Thoracic aorta (tissue), 2 donors: ENCODE measurements around the gene NDUFS7. TPM values are rescaled to one million over a fixed set of nuclear protein-coding genes. Genes with fewer than 3 reads are reported as not detected.
A peak's percentile ranks its signal among the peaks of the same experiment; 100 is the strongest.

Experiments
- ATAC-seq: fragments of 150-250 bp; one replicate; pipeline ENCODE4 v1.8.0; 2017; ENCODE audit warnings: low read depth; ENCODE audit not compliant: insufficient number of reproducible peaks, low FRiP score
- DNase-seq: peaks from one replicate; pipeline ENCODE4 v3.0.0-alpha.2; 2020; ENCODE audit warnings: low spot score
- H3K27ac ChIP-seq, 2 donors: fragments of 200-600 bp; sonication (generic); 1 replicate in 1 of 2; 2 replicates in 1 of 2; pipeline ENCODE4 v1.5.1; 2016; ENCODE audit warnings: mild to moderate bottlenecking in 2 of 2, moderate library complexity in 2 of 2
- H3K27me3 ChIP-seq: fragments of 200-600 bp; sonication (generic); replicated peaks from 2 replicates; pipeline ENCODE4 v1.6.0; 2016; ENCODE audit warnings: mild to moderate bottlenecking; ENCODE audit not compliant: insufficient read depth
- H3K36me3 ChIP-seq: fragments of 200-600 bp; sonication (generic); one replicate; pipeline ENCODE4 v1.5.1; 2016
- H3K4me1 ChIP-seq, 2 donors: fragments of 200-600 bp; sonication (generic); 1 replicate in 1 of 2; 2 replicates in 1 of 2; pipeline versions ENCODE4 v1.5.1 to v1.6.0; 2016; ENCODE audit warnings: low read depth in 2 of 2, mild to moderate bottlenecking in 1 of 2; ENCODE audit not compliant: control insufficient read depth in 1 of 2
- H3K4me3 ChIP-seq: fragments of 200-600 bp; sonication (generic); 2 replicates; pipeline ENCODE4 v1.5.1; 2016; ENCODE audit warnings: mild to moderate bottlenecking
- H3K9me3 ChIP-seq: fragments of 200-600 bp; sonication (generic); 2 replicates; pipeline ENCODE4 v1.5.1; 2016
- CTCF ChIP-seq: fragments of 200-600 bp; sonication (generic); IDR thresholded peaks from one replicate; pipeline ENCODE4 v1.5.1; 2019; ENCODE audit warnings: antibody characterized with exemption
- total RNA-seq, 2 donors: library from RNA; depleted of rRNA; stranded (reverse); fragments of >200 nt; gene quantifications; one replicate each; pipeline versions ENCODE4 v1.1.0 to v1.2.3, GENCODE V29; 2016

The NDUFS7 gene
- total RNA-seq, 2 donors from 2014 or later, result 83.3 to 110 TPM

GRCh38 chr19:1356508-1356865, 27.2 kb upstream of the NDUFS7 start:
- H3K4me1 ChIP-seq, result peaks cover 12 to 51% of the 10 kb centered on the region in 2 donors
- no peaks in the 10 kb centered on the region for H3K27me3 ChIP-seq
- DNase-seq (no peak), ATAC-seq (no peak)
- H3K9me3 ChIP-seq, result no peaks in the 10 kb centered on the region
- peak overlapping the region; percentile 92 for H3K4me3 ChIP-seq
- H3K36me3 ChIP-seq, result no peaks in the 10 kb centered on the region
- TF ChIP-seq CTCF, result no peak
- peak overlapping the region in 1 of 2 donors; percentile 75 for H3K27ac ChIP-seq

- TF ChIP-seq CTCF, result no peak
- ATAC-seq (no peak), DNase-seq (no peak)
- Histone ChIP-seq H3K27me3 (no peaks in the 10 kb centered on the region), H3K4me1 (peaks cover 16 to 62% of the 10 kb centered on the region in 2 donors), H3K27ac (no peak overlapping the region), H3K9me3 (no peaks in the 10 kb centered on the region), H3K36me3 (peaks cover 6% of the 10 kb centered on the region), H3K4me3 (no peak overlapping the region)
Observed at GRCh38 chr19:1357531-1358109, 26.1 kb upstream of the NDUFS7 start.

- H3K4me1 ChIP-seq, result peaks cover 12 to 61% of the 10 kb centered on the region in 2 donors
Observed at GRCh38 chr19:1360126-1360817, 23.4 kb upstream of the NDUFS7 start.

DNA sequence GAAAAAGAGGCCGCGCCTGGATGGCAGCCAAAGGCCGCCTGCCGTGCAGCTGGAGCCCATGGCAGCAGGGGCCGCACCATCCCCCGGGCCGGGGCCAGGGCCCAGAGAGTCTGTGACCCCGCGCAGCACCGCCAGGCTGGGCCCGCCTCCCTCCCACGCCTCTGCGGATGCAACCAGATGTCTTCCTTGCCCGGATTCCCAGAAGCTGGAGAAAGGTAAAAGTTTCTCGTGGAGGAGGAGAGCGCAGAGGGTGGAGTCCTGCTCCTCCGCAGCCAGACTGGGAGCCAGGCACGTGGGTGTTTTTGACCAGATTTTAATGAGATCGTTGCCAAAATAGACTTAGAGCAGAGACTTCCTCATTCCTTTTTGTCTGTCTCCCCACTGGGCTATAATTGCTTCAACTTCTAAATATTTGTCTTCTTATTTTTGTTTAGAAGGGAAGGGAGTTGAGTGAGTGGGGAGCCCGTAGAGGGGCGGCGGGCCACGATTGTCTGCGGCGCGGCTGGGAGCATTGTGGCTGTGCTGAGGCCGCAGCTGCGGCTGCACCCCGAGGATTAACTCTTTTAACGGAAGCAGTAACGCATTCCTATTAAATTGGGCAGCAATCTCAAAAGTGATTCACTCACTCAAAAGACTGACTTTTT, 22.8 kb upstream of the NDUFS7 start:
- peak overlapping the region; percentile 58 for H3K4me3 ChIP-seq
- H3K4me1 ChIP-seq, result peaks cover 12 to 57% of the 10 kb centered on the region in 2 donors
- no peaks in the 10 kb centered on the region for H3K27me3 ChIP-seq
- H3K36me3 ChIP-seq, result peaks cover 19% of the 10 kb centered on the region
- DNase-seq (no peak), ATAC-seq (no peak)
- no peak for TF ChIP-seq CTCF
- no peaks in the 10 kb centered on the region for H3K9me3 ChIP-seq
- peak overlapping the region; percentile 65 to 71 for H3K27ac ChIP-seq

More at GRCh38 chr19:1360126-1360817, 23.4 kb upstream of the NDUFS7 start:
- no peak for ATAC-seq
- Histone ChIP-seq H3K27ac (peak overlapping the region; percentile 65 to 71), H3K27me3 (no peaks in the 10 kb centered on the region), H3K9me3 (no peaks in the 10 kb centered on the region), H3K36me3 (peaks cover 15% of the 10 kb centered on the region), H3K4me3 (peak overlapping the region; percentile 58)
- TF ChIP-seq CTCF, result no peak
- no peak for DNase-seq
